ENCODE results near the gene AP2A1. TPM values are rescaled to one million over a fixed set of nuclear protein-coding genes. Genes with fewer than 3 reads are reported as not detected.

The AP2A1 gene
- total and polyA plus RNA-seq, 3 donors from 2014 or later, result 226 to 358 (median 301) TPM

- peaks cover under 1% of the 10 kb centered on the region for H3K36me3 ChIP-seq (ENCODE audit: low read depth, missing control alignments)
- H3K27me3 ChIP-seq, result no peaks in the 10 kb centered on the region
- H3K4me3 ChIP-seq, result no peak overlapping the region
- no peak for TF ChIP-seq CTCF (IDR thresholded peaks at IDR 0.05)
- TF ChIP-seq POLR2A (IDR thresholded peaks at IDR 0.05), result no peak
- no peak for DNase-seq
- no peak overlapping the region for H3K27ac ChIP-seq
- intact Hi-C loops (cut with DNase I; ENCODE audit: low total_unique reads), result no loop called here
- no peaks in the 10 kb centered on the region for H3K4me1 ChIP-seq
- 88 to 91% methylated on average over 16 to 18 of the region's 18 CpGs for WGBS, 2 donors
- no peaks in the 10 kb centered on the region for H3K9me3 ChIP-seq
Observed at GRCh38 chr19:49838885-49839588, 72.2 kb downstream of the AP2A1 start.

GRCh38 chr19:49839713-49840112, 72.9 kb downstream of the AP2A1 start:
- H3K4me1 ChIP-seq, result no peaks in the 10 kb centered on the region
- H3K27me3 ChIP-seq, result no peaks in the 10 kb centered on the region
- no peaks in the 10 kb centered on the region for H3K9me3 ChIP-seq
- no peak overlapping the region for H3K4me3 ChIP-seq
- TF ChIP-seq CTCF (IDR thresholded peaks at IDR 0.05) (no peak), POLR2A (IDR thresholded peaks at IDR 0.05) (no peak)
- no peak overlapping the region for H3K27ac ChIP-seq
- intact Hi-C loops (cut with DNase I; ENCODE audit: low total_unique reads), result no loop called here
- 95% methylated on average over 11 of the region's 11 CpGs for WGBS, 2 donors
- DNase-seq, result no peak
- no peaks in the 10 kb centered on the region for H3K36me3 ChIP-seq (ENCODE audit: low read depth, missing control alignments)

GRCh38 chr19:49840321-49840720, 73.5 kb downstream of the AP2A1 start:
- no peak for DNase-seq
- intact Hi-C loops (cut with DNase I; ENCODE audit: low total_unique reads), result no loop called here
- no peak overlapping the region for H3K27ac ChIP-seq

GRCh38 chr19:49840736-49841249, 74.0 kb downstream of the AP2A1 start:
- 89% methylated on average over 17 of the region's 17 CpGs for WGBS, 2 donors
- no peaks in the 10 kb centered on the region for H3K27me3 ChIP-seq
- no peaks in the 10 kb centered on the region for H3K9me3 ChIP-seq
- intact Hi-C loops (cut with DNase I; ENCODE audit: low total_unique reads), result no loop called here
- DNase-seq, result no peak
- H3K36me3 ChIP-seq (ENCODE audit: low read depth, missing control alignments), result no peaks in the 10 kb centered on the region
- H3K4me1 ChIP-seq, result no peaks in the 10 kb centered on the region
- H3K4me3 ChIP-seq, result no peak overlapping the region
- H3K27ac ChIP-seq, result no peak overlapping the region
- no peak for TF ChIP-seq POLR2A (IDR thresholded peaks at IDR 0.05)
- TF ChIP-seq CTCF (IDR thresholded peaks at IDR 0.05), result no peak

More at GRCh38 chr19:49840321-49840720, 73.5 kb downstream of the AP2A1 start:
- Histone ChIP-seq H3K27me3 (no peaks in the 10 kb centered on the region), H3K4me3 (no peak overlapping the region), H3K36me3 (ENCODE audit: low read depth, missing control alignments) (no peaks in the 10 kb centered on the region), H3K4me1 (no peaks in the 10 kb centered on the region), H3K9me3 (no peaks in the 10 kb centered on the region)
- no peak for TF ChIP-seq CTCF (IDR thresholded peaks at IDR 0.05)
- no peak for TF ChIP-seq POLR2A (IDR thresholded peaks at IDR 0.05)
- 87 to 90% methylated on average over 11 of the region's 11 CpGs for WGBS, 2 donors

GRCh38 chr19:49843265-49843664, 76.5 kb downstream of the AP2A1 start:
- no peak for TF ChIP-seq CTCF (IDR thresholded peaks at IDR 0.05)
- H3K9me3 ChIP-seq, result no peaks in the 10 kb centered on the region
- intact Hi-C loops (cut with DNase I; ENCODE audit: low total_unique reads), result no loop called here

More at GRCh38 chr19:49843265-49843664, 76.5 kb downstream of the AP2A1 start:
- DNase-seq, result no peak
- no peaks in the 10 kb centered on the region for H3K4me1 ChIP-seq
- 92 to 93% methylated on average over 3 of the region's 3 CpGs for WGBS, 2 donors
- no peak overlapping the region for H3K4me3 ChIP-seq
- no peak overlapping the region for H3K27ac ChIP-seq
- no peaks in the 10 kb centered on the region for H3K27me3 ChIP-seq
- no peaks in the 10 kb centered on the region for H3K36me3 ChIP-seq (ENCODE audit: low read depth, missing control alignments)
